Immature natural killer cell (primary cell): ENCODE measurements around the gene TNIP1. TPM values are rescaled to one million over a fixed set of nuclear protein-coding genes. Genes with fewer than 3 reads are reported as not detected.

Experiments used
- DNase-seq, 3 donors: peaks; one replicate each; pipeline ENCODE4 v3.0.0; 2022; ENCODE audit warnings: mixed read lengths in 1 of 3
- H3K27ac Mint-ChIP-seq, 6 donors: one replicate each; pipeline ENCODE4 v1.8.0; 2020; ENCODE audit warnings: mixed read lengths in 6 of 6, mild to moderate bottlenecking in 5 of 6, inconsistent platforms in 4 of 6, moderate library complexity in 3 of 6
- H3K27me3 Mint-ChIP-seq, 3 donors: one replicate each; pipeline ENCODE4 v1.8.0; 2020 to 2021; ENCODE audit warnings: low read depth in 3 of 3, mild to moderate bottlenecking in 3 of 3, mixed read lengths in 3 of 3, moderate library complexity in 3 of 3, inconsistent platforms in 1 of 3
- H3K36me3 Mint-ChIP-seq, 3 donors: one replicate each; pipeline ENCODE4 v1.8.0; 2020; ENCODE audit warnings: mixed read lengths in 3 of 3, inconsistent platforms in 2 of 3, mild to moderate bottlenecking in 2 of 3
- H3K4me1 Mint-ChIP-seq, 2 donors: one replicate each; pipeline ENCODE4 v1.8.0; 2020; ENCODE audit warnings: inconsistent platforms in 2 of 2, mild to moderate bottlenecking in 2 of 2, mixed read lengths in 2 of 2, moderate library complexity in 1 of 2
- H3K4me3 Mint-ChIP-seq, 5 donors: one replicate each; pipeline ENCODE4 v1.8.0; 2020; ENCODE audit warnings: mild to moderate bottlenecking in 5 of 5, mixed read lengths in 5 of 5, inconsistent platforms in 3 of 5, moderate library complexity in 3 of 5
- H3K9me3 Mint-ChIP-seq, 6 donors: one replicate each; pipeline ENCODE4 v1.8.0; 2020; ENCODE audit warnings: mild to moderate bottlenecking in 6 of 6, mixed read lengths in 6 of 6, inconsistent platforms in 4 of 6, moderate library complexity in 3 of 6
- polyA plus RNA-seq, 3 donors: library from polyadenylated mRNA; unstranded; fragments of 300-500 nt; fragmentation: Illumina TruSeq; gene quantifications; one replicate each; pipeline ENCODE4 v1.2.3, GENCODE V29; 2021

TNIP1 gene
- polyA plus RNA-seq, 3 donors from 2014 or later: 21.8 to 62.4 (median 40.2) TPM

GRCh38 chr5:151023651-151024050 is 57.2 kb downstream of the TNIP1 start:
- Mint-ChIP-seq H3K9me3 (no peaks in the 10 kb centered on the region), H3K36me3 (peaks cover 3 to 22% (median 4%) of the 10 kb centered on the region in 3 donors), H3K4me1 (peaks cover 21 to 22% of the 10 kb centered on the region in 2 donors), H3K27ac (peak overlapping the region in 1 of 6 donors; percentile 31), H3K27me3 (peaks cover 2% of the 10 kb centered on the region in 3 donors), H3K4me3 (no peak overlapping the region)
- DNase-seq: no peak

- Mint-ChIP-seq H3K36me3 (peaks cover 3 to 18% (median 4%) of the 10 kb centered on the region in 3 donors), H3K27me3 (peaks cover 2% of the 10 kb centered on the region in 3 donors), H3K4me1 (peaks cover 21 to 24% of the 10 kb centered on the region in 2 donors), H3K9me3 (no peaks in the 10 kb centered on the region), H3K27ac (no peak overlapping the region), H3K4me3 (no peak overlapping the region)
- DNase-seq: no peak
Observed at GRCh38 chr5:151023047-151023615, 57.7 kb downstream of the TNIP1 start.

- H3K4me3 Mint-ChIP-seq: peak overlapping the region in 3 of 5 donors; percentile 1 to 31 (median 13)
- H3K27ac Mint-ChIP-seq: no peak overlapping the region
- H3K36me3 Mint-ChIP-seq: peaks cover 3 to 18% (median 4%) of the 10 kb centered on the region in 3 donors
Observed at GRCh38 chr5:151022511-151023018, 58.3 kb downstream of the TNIP1 start.

GRCh38 chr5:151021746-151022145 is 59.1 kb downstream of the TNIP1 start:
- no peak for DNase-seq
- Mint-ChIP-seq H3K9me3 (no peaks in the 10 kb centered on the region), H3K36me3 (peaks cover 3 to 18% (median 4%) of the 10 kb centered on the region in 3 donors), H3K4me3 (peak overlapping the region in 3 of 5 donors; percentile 13 to 48 (median 29)), H3K27ac (peak overlapping the region in 1 of 6 donors; percentile 22), H3K27me3 (peaks cover 0 to 2% (median under 1%) of the 10 kb centered on the region in 3 donors), H3K4me1 (peaks cover 21 to 24% of the 10 kb centered on the region in 2 donors)

More at GRCh38 chr5:151022511-151023018, 58.3 kb downstream of the TNIP1 start:
- no peaks in the 10 kb centered on the region for H3K9me3 Mint-ChIP-seq
- H3K4me1 Mint-ChIP-seq: peaks cover 21 to 24% of the 10 kb centered on the region in 2 donors
- DNase-seq: no peak
- peaks cover 2% of the 10 kb centered on the region in 3 donors for H3K27me3 Mint-ChIP-seq

GRCh38 chr5:151020304-151021110 is 60.3 kb downstream of the TNIP1 start, which contains the start of gene GPX3:
TSS of gene GPX3 (plus strand) at chr5:151020591. CDS start at chr5:151020655, 64 bp downstream.
- H3K27me3 Mint-ChIP-seq: no peaks in the 10 kb centered on the region
- peak within 1 kb of the TSS; percentile 73 to 77 (median 76) for H3K4me3 Mint-ChIP-seq
- H3K9me3 Mint-ChIP-seq: no peaks in the 10 kb centered on the region
- H3K27ac Mint-ChIP-seq: peak within 1 kb of the TSS in 2 of 6 donors; percentile 34 to 59
- peak; percentile 17 to 40 (median 37) for DNase-seq
- H3K4me1 Mint-ChIP-seq: peaks cover 21 to 24% of the 10 kb centered on the region in 2 donors
- peaks cover 3 to 9% (median 4%) of the 10 kb centered on the region in 3 donors for H3K36me3 Mint-ChIP-seq

GRCh38 chr5:151019331-151019730 is 61.5 kb downstream of the TNIP1 start:
- DNase-seq: no peak
- H3K36me3 Mint-ChIP-seq: peaks cover 0 to 9% (median 4%) of the 10 kb centered on the region in 3 donors
- H3K27ac Mint-ChIP-seq: no peak overlapping the region
- H3K4me1 Mint-ChIP-seq: peaks cover 21 to 24% of the 10 kb centered on the region in 2 donors
- H3K4me3 Mint-ChIP-seq: peak overlapping the region in 3 of 5 donors; percentile 1 to 16 (median 11)
- H3K27me3 Mint-ChIP-seq: no peaks in the 10 kb centered on the region
- no peaks in the 10 kb centered on the region for H3K9me3 Mint-ChIP-seq

- DNase-seq: no peak
- peaks cover 21 to 24% of the 10 kb centered on the region in 2 donors for H3K4me1 Mint-ChIP-seq
- H3K4me3 Mint-ChIP-seq: no peak overlapping the region
- no peak overlapping the region for H3K27ac Mint-ChIP-seq
- no peaks in the 10 kb centered on the region for H3K9me3 Mint-ChIP-seq
- H3K27me3 Mint-ChIP-seq: no peaks in the 10 kb centered on the region
- H3K36me3 Mint-ChIP-seq: peaks cover 0 to 9% (median 4%) of the 10 kb centered on the region in 3 donors
Observed at GRCh38 chr5:151018846-151019245, 62.0 kb downstream of the TNIP1 start.

GRCh38 chr5:151017897-151018296 is 62.9 kb downstream of the TNIP1 start:
- no peak for DNase-seq
- Mint-ChIP-seq H3K27ac (no peak overlapping the region), H3K27me3 (no peaks in the 10 kb centered on the region), H3K36me3 (peaks cover 0 to 9% (median 4%) of the 10 kb centered on the region in 3 donors), H3K9me3 (no peaks in the 10 kb centered on the region), H3K4me1 (peaks cover 21 to 24% of the 10 kb centered on the region in 2 donors), H3K4me3 (no peak overlapping the region)

GRCh38 chr5:151016700-151017099 is 64.1 kb downstream of the TNIP1 start:
- no peak overlapping the region for H3K4me3 Mint-ChIP-seq
- H3K9me3 Mint-ChIP-seq: no peaks in the 10 kb centered on the region
- H3K27me3 Mint-ChIP-seq: peaks cover 0 to under 1% (median 0%) of the 10 kb centered on the region in 3 donors
- H3K27ac Mint-ChIP-seq: no peak overlapping the region
- no peak for DNase-seq
- H3K36me3 Mint-ChIP-seq: peaks cover 0 to under 1% (median 0%) of the 10 kb centered on the region in 3 donors
- peaks cover 19 to 24% of the 10 kb centered on the region in 2 donors for H3K4me1 Mint-ChIP-seq

GRCh38 chr5:151015974-151016587 is 64.8 kb downstream of the TNIP1 start:
- no peaks in the 10 kb centered on the region for H3K9me3 Mint-ChIP-seq
- H3K36me3 Mint-ChIP-seq: no peaks in the 10 kb centered on the region
- peaks cover 0 to 4% (median under 1%) of the 10 kb centered on the region in 3 donors for H3K27me3 Mint-ChIP-seq
- DNase-seq: no peak
- H3K4me3 Mint-ChIP-seq: no peak overlapping the region
- no peak overlapping the region for H3K27ac Mint-ChIP-seq
- H3K4me1 Mint-ChIP-seq: peaks cover 17 to 22% of the 10 kb centered on the region in 2 donors

- Mint-ChIP-seq H3K9me3 (no peaks in the 10 kb centered on the region), H3K36me3 (no peaks in the 10 kb centered on the region), H3K4me3 (no peak overlapping the region), H3K4me1 (peaks cover 8 to 9% of the 10 kb centered on the region in 2 donors), H3K27me3 (peaks cover 0 to 4% (median 2%) of the 10 kb centered on the region in 3 donors), H3K27ac (peak overlapping the region in 1 of 6 donors; percentile 28)
- DNase-seq: no peak
Observed at GRCh38 chr5:151014680-151015343, 66.0 kb downstream of the TNIP1 start.

GRCh38 chr5:151012862-151013261 is 68.0 kb downstream of the TNIP1 start:
- H3K4me3 Mint-ChIP-seq: no peak overlapping the region

GRCh38 chr5:151008906-151009305 is 71.9 kb downstream of the TNIP1 start:
- DNase-seq: no peak
- H3K4me1 Mint-ChIP-seq: no peaks in the 10 kb centered on the region
- H3K27me3 Mint-ChIP-seq: peaks cover 0 to 4% (median 2%) of the 10 kb centered on the region in 3 donors
- no peak overlapping the region for H3K4me3 Mint-ChIP-seq
- no peak overlapping the region for H3K27ac Mint-ChIP-seq
- no peaks in the 10 kb centered on the region for H3K36me3 Mint-ChIP-seq
- H3K9me3 Mint-ChIP-seq: no peaks in the 10 kb centered on the region

More at GRCh38 chr5:151012862-151013261, 68.0 kb downstream of the TNIP1 start:
- Mint-ChIP-seq H3K27ac (no peak overlapping the region), H3K36me3 (no peaks in the 10 kb centered on the region), H3K4me1 (no peaks in the 10 kb centered on the region), H3K9me3 (no peaks in the 10 kb centered on the region), H3K27me3 (peaks cover 0 to 4% (median 2%) of the 10 kb centered on the region in 3 donors)
- DNase-seq: no peak
